DMS114 treated with DMSO at 0.1 percent for 48 hours (cell line): ENCODE results near the gene UGT3A1.
A peak's percentile ranks its signal among the peaks of the same experiment; 100 is the strongest.
"Not testable (repeated sequence)": the region's sequence is repeated elsewhere in the genome, so short reads cannot be mapped to it uniquely, and the experiment has no call there.

Source experiments
- DNase-seq: peaks from one replicate; lab custom pipeline; 2025; ENCODE audit not compliant: unreplicated experiment; lab: John Stamatoyannopoulos, UW

UGT3A1 gene

DNA sequence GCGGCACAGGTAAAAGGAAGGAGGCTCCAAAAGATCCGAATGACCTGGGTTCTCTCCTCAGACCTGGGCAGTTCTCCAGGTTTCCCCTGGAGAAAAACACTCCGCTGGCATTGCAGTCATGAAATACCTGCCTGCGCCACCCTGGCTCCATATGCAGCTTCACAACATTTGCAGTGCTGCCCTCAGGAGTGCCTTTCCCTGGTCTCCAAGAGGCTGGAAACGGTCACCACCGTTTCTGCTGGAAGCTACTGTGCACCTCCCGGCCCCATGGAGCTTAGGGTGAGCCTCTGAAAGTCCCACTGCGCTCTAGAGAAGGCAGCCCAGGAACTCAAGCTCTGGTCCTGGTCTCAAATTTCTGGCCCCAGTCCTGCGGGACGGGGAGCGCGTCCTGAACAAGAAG is 670 bp downstream of the UGT3A1 start:
- DNase-seq = no peak

DNA sequence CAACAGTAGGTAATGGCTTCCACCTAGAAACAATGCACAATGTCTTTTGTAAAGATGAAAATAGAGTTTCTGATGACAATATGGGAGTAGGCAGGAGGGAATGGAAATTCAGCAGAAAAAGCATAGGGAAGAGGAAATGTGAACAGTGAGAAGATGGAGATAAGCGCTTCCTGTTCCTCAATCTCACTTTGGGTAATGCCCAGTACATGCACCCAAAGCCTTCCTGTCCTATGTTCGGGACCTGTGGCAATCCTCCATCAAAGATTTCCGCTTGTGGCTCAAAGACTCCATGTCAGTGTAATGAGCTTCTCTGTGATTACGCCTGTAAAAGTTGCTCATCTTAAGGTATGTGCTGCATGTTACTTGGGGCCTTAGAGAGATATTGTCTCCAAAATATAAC is 2.7 kb downstream of the UGT3A1 start:
- no peak for DNase-seq

DNA sequence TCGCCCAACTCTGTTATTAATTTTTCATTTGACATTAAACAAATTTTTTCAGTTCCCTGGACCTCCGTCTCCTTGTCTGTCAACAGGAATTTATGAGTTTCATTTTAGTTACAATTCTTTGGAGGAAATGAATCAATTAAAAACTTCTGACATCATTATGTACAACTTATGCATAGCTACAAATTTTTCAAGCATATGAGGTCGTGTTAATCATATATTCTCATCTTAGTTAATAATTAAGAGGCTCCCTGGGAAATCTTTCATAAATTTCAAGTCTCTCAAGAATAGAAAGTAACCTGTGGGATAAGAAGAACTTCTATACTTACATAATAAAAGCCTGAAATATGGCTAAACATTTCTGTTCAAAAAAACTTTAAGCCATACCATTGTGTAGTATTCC is 3.4 kb downstream of the UGT3A1 start:
- DNase-seq = no peak

DNA sequence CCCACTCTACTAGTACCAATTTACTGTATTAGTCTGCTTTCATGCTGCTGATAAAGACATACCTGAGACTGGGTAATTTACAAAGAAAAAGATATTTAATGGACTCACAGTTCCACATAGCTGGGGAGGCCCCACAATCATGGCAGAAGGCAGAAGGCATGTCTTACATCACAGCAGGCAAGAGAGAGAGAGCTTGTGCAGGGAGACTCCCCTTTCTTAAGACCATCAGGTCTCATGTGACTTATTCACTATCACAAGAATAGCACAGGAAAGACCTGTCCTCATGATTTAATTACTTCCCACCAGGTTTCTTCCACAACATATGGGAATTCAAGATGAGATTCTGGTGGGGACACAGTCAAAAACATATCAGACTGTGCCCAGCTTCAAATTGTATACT is 11.5 kb downstream of the UGT3A1 start:
- DNase-seq = no peak

DNA sequence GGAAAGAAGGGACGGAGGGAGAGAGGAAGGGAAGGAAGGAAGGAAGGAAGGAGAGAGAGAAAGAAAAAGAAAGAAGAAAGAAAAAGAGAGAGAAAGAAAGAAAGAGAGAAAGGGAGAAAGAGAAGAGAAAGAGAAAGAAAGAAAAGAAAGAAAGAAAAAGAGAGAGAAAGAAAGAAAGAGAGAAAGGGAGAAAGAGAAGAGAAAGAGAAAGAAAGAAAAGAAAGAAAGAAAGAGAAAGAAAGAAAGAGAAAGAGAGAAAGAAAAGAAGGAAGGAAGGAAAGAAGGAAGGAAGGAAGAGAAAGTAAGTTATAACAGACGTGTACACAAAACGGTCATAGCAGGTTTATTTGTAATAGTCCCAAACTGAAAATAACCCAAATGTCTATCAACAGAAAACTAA is 14.3 kb downstream of the UGT3A1 start:
- DNase-seq = not testable (repeated sequence)

DNA sequence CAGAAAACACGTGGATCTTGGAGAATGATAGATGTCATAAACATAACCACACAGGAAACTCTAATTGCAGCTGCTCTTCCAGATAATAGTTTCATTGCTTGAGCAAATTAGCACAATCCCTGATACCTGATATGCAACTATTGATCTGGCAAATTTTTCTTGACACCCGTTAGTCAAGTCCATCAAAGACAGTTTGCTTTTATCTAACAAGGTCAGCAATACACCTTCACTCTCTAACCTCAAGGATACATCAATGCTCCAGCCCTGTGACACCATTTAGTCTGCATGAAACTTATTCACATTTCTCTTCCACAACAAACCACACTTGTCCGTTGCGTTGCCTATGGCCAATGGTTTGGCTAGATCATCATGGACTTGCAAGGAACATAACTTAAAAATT is 16.6 kb downstream of the UGT3A1 start:
- no peak for DNase-seq

DNA sequence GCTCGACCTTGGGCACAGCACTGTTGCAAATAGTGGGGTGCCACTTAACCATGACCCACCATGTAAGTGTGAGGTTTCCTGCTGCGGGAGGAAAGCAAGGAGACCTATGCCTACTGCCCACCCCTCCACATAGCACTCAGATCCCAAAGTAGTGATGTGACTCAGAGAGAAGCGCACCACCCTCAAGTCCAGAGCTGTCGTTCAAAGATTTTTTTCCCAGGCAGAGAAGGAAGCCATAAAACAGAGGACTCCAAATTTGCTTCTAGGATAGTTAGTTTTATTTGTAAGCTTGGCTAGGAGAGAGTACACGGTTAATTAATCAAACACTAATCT is 19.3 kb downstream of the UGT3A1 start:
- DNase-seq = no peak

DNA sequence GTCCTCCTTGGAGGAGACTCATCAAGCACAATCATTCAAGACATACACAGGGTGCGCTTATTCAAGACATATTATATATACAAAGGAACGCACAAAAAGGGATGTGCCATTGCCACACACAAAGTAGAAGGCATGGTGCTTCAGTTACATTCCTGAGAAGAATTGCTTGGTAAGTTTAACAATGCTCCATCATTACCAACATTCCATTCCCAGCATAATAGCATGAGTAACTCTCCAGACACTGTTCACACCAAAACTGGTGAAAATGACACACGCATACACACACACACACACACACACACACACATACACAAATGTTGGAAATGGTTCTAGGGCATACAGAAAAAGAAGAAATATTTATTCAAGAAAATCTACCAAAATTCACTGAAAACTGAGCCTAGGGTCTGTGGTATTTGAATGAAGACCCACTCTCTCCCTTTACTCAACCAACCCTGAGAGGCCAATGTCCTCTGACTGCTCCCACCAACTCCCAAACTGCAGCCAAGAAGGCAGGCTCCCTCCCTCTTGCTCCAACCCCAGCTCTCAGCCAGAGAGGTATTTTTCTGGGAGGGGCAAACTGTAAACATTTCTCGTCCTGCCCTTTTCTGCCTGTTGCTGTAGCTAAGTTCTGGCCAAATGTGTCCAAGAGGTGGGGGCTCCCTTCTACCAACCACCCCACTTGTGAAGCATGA is 19.9 kb downstream of the UGT3A1 start:
- no peak for DNase-seq

DNA sequence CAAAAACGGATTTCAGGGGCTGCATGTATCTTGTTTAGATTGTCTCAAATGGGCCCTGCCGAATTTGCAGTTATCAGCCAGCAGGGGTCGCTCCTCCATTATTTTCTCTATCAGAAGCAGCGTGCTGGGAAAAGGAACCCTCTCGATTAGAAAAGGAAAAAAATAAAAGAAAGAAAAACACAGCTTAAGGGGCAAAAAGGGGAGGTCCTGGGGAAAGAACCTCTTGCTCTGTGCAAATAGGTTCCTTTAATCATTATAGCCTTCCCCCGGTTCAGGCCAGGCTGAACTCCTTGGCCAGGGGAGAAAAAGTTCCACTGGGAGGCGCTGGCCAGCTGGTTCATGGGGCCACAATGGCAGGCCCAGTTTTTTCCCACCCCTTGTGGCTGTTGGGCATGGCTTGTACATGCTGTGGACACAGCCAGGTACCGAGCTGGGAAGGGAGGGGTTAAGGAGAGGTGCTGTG is 27.8 kb downstream of the UGT3A1 start:
- DNase-seq = no peak

DNA sequence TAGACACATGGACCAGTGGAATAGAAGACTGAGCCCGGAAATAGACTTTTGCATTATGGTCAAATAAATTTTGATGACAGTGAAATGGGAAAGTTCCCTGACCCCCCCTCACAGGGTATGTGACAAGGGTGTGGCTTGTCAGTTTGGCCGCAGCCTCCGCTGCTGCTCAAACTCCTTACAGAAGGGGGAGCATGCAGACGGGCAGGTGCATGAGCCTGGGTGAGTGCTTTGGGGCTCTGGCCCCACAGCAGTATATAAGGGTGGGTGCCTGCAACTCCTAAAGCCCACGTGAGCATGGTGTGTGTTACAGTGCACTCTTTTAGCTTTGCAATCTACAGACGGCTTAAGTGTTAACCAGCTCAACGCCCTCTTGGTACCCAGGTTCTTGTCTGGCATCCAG is 30.9 kb downstream of the UGT3A1 start:
- DNase-seq = no peak

DNA sequence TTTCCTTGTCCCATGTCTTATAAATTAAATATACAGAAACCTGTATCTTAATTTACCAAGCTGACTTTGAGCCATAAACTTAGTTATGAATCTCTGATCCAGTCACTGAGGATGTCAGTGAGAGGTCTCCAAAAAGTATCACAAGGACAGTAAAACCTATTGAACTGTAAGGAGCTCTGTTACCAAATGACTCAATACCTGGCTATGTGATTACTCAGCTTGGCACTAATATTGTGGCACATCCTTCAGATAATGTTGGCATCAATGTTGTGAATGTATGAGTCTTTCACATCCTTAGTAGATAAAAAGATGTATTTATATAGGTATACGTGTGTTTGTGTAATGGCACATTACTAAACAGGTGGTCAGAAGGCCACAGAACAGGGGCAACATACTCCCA is 34.8 kb downstream of the UGT3A1 start:
- no peak for DNase-seq

DNA sequence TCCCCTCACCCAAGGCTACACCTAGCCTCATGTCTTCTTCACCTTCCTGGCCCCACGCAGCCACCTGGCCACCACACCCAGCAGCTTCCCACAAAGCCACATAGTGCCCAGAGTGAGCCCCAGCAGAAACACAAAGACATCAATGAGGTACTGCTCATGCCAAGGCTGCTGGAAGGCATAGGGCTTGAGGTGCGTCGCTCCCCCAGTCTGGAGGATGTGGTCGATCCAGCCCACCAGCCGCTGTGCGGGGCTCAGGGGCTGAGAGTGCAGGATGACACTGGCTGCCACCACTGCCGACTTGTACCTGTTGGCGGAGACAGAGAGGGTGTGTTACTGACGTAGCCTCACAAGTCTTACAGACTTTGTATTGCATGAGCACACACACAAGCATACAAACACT is 37.0 kb downstream of the UGT3A1 start:
- no peak for DNase-seq

DNA sequence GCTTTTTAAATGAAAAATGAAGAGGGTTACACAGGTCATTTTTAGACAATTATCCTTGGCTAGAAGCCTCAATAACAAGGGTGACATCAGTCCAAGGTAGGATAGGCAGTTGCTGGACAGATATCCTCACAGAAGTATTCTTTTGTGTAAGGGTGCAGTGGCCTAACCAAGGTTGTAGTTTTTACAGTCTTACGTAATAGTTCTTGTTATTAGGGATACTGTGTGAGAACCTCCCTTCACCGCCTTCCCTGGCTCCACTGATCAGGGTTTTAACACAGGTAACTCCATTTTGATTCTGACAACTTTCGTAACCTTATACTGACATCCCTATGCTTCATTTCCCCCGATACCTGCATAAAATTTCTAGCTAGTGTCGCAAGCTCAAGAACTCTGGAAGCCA is 44.1 kb downstream of the UGT3A1 start:
- DNase-seq = no peak

DNA sequence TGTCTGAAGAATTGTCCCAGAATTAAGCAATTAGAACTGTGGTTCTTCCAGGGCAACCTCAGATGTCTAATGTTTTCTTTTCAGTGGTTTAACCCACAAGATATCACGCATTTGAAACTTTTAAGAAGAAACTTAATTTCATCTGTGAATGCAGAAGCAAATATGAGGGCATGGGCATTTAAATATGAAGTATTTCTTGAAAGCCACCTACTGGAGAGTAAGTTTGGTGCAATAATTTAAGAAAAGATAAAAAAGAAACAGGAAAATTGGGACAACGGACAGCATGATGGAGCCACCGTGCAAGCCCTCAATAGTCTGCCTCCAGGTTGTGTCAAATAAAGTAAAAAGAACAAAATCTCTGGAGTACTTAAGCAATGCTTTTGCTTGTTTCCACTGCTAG is 51.6 kb downstream of the UGT3A1 start:
- peak; percentile 3 for DNase-seq

DNA sequence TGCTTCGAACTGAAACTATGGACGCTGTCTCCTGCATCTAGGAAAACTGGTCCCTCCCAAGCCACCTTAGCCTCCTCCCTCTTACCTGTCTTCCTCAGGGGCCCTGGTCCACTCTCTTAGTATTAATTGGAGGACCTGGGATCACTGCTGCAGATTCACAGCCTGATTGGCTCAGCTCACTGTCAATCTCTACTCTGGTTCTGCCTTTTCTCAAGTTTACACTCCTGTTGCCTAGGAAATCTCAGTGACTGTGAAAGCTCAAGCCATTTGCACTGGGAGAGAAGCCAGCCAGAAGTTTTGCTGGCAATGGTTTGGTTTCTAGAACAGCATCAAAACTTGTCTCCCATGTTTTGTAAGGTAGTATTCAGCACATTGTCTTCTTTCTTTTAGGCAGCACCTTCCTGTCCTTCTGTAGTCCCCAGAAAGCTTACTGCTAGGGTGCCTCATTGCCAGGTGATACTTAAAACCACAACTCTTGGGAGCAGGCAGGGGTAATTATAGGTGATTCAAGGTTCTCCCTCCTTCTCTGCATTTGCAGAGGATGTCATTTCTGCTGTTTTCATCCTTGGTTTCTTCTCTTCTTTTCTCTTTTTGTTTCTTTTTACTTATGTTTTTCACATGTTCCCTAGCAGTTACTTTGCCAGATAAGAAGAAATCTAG is 52.5 kb downstream of the UGT3A1 start, which contains the start of gene CAPSL:
CAPSL (minus strand) TSS at position 55 of the 660 bp plus-strand sequence. CDS start 17,502 bp downstream, outside the sequence.
- DNase-seq = no peak

DNA sequence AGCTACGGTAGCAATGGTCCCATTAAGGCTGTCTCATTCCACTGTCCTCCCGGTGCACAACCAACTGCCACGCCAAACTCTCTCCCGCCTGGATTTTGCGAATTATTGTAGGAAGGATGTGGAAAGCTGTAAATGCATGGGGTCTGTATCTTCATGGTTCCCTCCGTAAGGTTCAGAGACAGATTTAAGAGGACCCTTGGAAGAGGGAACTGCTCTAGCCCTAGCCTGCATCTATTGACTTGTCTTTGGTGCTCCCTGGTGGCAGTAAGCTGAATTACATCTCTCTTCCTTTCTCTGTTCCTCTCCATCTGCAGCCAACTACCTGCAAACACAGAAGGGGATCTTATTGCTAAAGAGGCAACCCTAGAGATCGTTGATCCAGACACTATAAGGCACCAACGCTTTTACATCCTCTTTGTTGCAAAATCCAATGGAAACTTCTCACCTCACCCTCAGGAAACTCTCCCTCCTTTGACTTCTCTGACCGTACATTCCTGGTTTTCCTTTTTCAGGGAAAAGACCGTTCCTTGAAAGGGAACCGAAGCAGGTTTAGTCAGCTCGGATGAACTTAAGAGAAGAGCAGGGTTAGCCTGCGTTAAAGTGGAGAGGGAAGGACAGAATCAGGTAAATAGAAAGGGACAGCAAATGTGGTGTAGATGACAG is 64.7 kb downstream of the UGT3A1 start:
- DNase-seq = peak; percentile 49

DNA sequence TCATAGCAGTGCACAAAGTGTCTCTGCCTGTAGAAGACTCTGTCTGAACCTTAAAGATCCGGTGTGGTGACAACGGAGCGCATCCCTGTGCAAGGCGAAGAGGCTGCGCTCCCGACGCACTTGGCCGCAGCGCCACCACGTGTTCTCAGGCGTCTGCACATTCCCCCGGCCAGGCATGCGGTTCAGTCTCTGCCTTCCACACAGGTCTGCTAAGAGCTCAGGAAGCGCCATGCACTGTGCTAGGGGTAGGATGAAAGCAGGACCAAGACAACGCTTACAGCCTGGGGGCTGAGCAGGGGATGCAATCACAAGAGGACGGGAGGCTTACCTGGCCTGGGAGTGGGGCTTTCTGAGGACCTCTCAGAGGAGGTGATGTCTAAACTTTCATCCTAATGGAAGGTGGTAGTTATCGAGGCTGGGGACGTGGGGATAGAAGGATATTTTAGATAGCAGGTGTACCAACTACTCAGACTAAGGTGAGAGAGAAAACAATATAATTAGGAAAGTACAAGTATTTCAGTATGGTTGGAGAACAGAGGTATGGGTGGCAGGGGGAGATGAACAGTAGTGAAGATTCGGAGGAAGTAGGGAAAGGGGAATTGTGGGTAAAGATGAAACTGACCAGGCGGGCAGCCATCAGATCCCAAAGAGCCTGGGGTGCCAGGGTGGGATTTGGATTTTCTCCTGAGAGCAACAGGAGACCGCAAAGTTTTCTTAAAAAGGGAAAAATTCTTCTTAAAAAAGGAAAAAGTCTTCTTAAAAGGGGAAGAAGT is 66.1 kb downstream of the UGT3A1 start:
- DNase-seq = peak; percentile 24

DNA sequence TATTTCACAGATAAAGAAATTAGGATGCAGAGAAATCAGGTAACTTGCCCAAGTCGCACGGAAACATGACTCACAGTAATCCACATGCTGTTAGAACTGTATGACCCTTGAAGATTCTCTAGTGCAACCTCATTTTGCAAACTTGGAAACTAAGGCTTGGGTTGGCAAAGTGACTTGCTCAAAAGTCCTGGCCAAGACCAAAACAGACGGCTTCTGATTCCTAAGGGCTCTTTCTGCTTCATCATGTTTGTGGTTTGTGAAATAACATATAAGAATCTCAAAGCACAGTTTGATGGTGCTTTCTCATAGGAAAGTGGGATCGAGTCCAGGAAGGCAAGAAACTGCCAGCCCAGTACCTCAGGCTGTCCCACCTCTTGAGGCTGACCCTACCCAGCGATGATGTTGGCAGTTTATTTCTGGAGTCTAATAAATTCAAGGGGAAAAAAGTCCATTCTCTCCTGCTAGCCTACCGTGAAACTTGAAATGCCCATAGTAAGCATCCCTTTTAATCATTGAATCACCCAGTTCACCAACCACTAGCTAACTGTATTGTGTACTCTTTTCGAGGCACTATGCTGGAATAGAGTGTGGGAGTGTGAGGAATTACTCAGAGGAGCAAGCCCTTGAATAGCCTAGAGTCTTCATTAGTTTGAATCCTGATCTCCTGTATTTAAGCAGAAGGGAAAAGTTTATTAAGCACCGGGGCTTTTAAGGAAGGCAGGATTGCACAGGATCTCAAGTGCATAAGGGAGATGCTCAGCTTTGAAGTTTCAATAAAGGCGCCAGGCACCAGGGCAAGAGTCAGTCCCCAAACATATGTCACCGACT is 66.9 kb downstream of the UGT3A1 start:
- DNase-seq = no peak

DNA sequence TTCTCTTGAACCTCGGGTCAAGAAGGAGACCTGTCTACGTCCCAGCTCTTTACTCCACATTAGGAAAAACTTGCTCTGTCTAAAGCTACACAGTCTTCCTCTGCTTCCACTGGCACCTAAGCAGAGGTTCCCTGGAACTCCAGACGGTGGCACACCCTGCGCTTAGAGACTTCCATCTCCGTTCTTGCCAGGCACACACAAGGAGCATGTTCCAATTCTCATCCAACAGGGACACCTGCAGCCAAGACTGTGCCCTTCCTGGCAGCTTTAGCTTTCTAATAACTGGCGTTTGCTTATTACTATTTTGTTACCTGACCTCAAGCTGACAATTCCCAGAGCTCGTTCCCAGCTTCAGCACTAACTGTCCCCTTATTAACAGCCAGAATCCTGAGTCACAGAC is 68.7 kb downstream of the UGT3A1 start:
- DNase-seq = no peak

DNA sequence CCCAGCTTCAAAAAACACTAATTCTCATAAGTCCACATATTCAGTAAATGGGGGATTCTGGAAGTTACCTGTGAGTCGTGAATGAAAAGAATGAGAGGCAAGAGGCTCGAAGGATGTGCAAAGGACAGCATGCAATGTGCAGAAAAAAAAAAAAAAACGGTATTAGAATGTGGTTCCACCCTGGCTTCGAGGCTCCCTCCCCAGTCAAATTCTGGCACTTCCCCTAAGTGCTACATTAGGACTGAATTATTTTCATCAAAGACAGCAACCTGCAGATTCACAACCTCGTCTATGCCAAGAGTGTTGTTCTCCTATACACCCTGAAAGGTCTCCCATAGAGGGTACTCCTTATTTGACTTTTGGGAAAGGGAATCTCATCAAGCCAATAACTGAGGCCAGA is 69.3 kb downstream of the UGT3A1 start:
- DNase-seq = no peak

DNA sequence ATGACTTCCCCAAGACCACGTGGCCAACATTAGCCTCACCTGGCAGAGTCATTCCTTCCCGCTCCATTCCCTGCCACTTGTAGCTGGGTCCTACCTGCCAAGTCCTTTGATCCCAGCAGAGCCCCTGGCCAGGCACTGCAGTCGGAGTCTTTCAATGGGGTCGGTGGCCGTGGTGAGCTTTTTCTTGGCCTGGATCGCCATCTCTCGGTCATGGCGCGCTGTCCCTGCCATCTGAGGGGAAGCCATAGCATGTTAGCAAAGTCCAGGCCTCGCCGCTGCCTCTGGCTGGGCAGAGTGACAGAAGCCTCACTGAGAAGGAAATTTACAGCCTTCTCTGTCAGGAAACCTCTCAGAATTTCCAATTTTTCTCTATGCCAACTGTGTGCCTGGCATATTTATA is 70.3 kb downstream of the UGT3A1 start:
- DNase-seq = no peak
